Measurements from ENCODE around the gene MB21D2.
"Not testable (repeated sequence)": the region's sequence is repeated elsewhere in the genome, so short reads cannot be mapped to it uniquely, and the experiment has no call there.

MB21D2 gene, protein sequence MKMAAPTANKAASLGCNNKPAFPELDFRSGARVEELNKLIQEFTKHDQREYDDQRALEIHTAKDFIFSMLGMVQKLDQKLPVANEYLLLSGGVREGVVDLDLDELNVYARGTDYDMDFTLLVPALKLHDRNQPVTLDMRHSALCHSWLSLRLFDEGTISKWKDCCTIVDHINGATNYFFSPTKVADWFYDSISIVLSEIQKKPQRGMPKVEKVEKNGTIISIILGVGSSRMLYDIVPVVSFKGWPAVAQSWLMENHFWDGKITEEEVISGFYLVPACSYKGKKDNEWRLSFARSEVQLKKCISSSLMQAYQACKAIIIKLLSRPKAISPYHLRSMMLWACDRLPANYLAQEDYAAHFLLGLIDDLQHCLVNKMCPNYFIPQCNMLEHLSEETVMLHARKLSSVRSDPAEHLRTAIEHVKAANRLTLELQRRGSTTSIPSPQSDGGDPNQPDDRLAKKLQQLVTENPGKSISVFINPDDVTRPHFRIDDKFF

GRCh38 chr3:192917404-192918274, at the start of gene MB21D2:
Gene MB21D2, minus strand, starts transcription at chr3:192917856. Its CDS starts 16 bp downstream, at chr3:192917840.
- H2AFZ ChIP-seq (ENCODE audit: low read depth, low read length, severe bottlenecking) = no peak within 1 kb of the TSS
- no peaks in the 10 kb centered on the region for H3K79me2 ChIP-seq (ENCODE audit: insufficient read depth, low read length)
- H3K27me3 ChIP-seq (ENCODE audit: low read length) = no peaks in the 10 kb centered on the region
- H3K27ac ChIP-seq (ENCODE audit: low read depth, low read length) = no peak within 1 kb of the TSS
- TF ChIP-seq EZH2phosphoT487 (conservative IDR thresholded peaks at IDR 0.05; ENCODE audit: low read length) = no peak
- H4K20me1 ChIP-seq (ENCODE audit: low read depth, low read length) = no peaks in the 10 kb centered on the region
- H3K4me3 ChIP-seq (ENCODE audit: insufficient read depth, low read length, poor library complexity, severe bottlenecking) = no peak within 1 kb of the TSS
- no peaks in the 10 kb centered on the region for H3F3A ChIP-seq (ENCODE audit: insufficient read depth)
- H3K36me3 ChIP-seq (ENCODE audit: low read length) = no peaks in the 10 kb centered on the region
- no peaks in the 10 kb centered on the region for H3K9me2 ChIP-seq (replicated peaks; ENCODE audit: insufficient read depth, low read length)
- no peak within 1 kb of the TSS for H3K4me2 ChIP-seq (ENCODE audit: low read depth, low read length, poor library complexity, severe bottlenecking)
- no peak within 1 kb of the TSS for H3K9ac ChIP-seq (ENCODE audit: low read length)
- no peaks in the 10 kb centered on the region for H3K9me3 ChIP-seq (ENCODE audit: insufficient read depth, low read length)

GRCh38 chr3:192964959-192965719, 47.5 kb upstream of the MB21D2 start:
- not testable (repeated sequence) for H3K36me3 ChIP-seq (ENCODE audit: low read length); H3K9me2 ChIP-seq (replicated peaks; ENCODE audit: insufficient read depth, low read length); H3K27ac ChIP-seq (ENCODE audit: low read depth, low read length); H3K4me2 ChIP-seq (ENCODE audit: low read depth, low read length, poor library complexity, severe bottlenecking); H2AFZ ChIP-seq (ENCODE audit: low read depth, low read length, severe bottlenecking); H3K9ac ChIP-seq (ENCODE audit: low read length); H3F3A ChIP-seq (ENCODE audit: insufficient read depth); H4K20me1 ChIP-seq (ENCODE audit: low read depth, low read length); H3K27me3 ChIP-seq (ENCODE audit: low read length); H3K79me2 ChIP-seq (ENCODE audit: insufficient read depth, low read length); H3K4me3 ChIP-seq (ENCODE audit: insufficient read depth, low read length, poor library complexity, severe bottlenecking); H3K9me3 ChIP-seq (ENCODE audit: insufficient read depth, low read length)

DNA sequence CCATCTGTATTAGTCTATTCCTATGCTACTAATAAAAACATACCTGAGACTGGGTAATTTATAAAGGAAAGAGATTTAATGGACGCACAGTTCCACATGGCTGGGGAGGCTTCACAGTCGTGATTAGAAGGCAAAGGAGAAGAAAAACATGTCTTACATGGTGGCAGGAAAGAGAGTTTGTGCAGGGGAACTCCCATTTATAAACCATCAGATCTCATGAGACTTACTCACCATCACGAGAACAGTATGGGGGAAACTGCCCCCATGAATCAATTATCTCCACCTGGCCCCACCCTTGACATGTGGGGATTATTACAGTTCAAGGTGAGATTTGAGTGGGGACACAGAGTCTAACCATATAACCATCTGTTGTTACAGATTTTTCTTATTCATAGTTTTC, 42.1 kb upstream of the MB21D2 start:
- Histone ChIP-seq H3K9me3 (ENCODE audit: insufficient read depth, low read length) (no peaks in the 10 kb centered on the region), H3K9me2 (replicated peaks; ENCODE audit: insufficient read depth, low read length) (no peaks in the 10 kb centered on the region), H3K4me3 (ENCODE audit: insufficient read depth, low read length, poor library complexity, severe bottlenecking) (no peak overlapping the region), H2AFZ (ENCODE audit: low read depth, low read length, severe bottlenecking) (no peak overlapping the region), H3K4me2 (ENCODE audit: low read depth, low read length, poor library complexity, severe bottlenecking) (no peak overlapping the region), H4K20me1 (ENCODE audit: low read depth, low read length) (no peaks in the 10 kb centered on the region), H3K9ac (ENCODE audit: low read length) (no peak overlapping the region), H3K27ac (ENCODE audit: low read depth, low read length) (no peak overlapping the region), H3K36me3 (ENCODE audit: low read length) (no peaks in the 10 kb centered on the region), H3F3A (ENCODE audit: insufficient read depth) (no peaks in the 10 kb centered on the region), H3K79me2 (ENCODE audit: insufficient read depth, low read length) (no peaks in the 10 kb centered on the region), H3K27me3 (ENCODE audit: low read length) (no peaks in the 10 kb centered on the region)
- TF ChIP-seq, protein P1, sequence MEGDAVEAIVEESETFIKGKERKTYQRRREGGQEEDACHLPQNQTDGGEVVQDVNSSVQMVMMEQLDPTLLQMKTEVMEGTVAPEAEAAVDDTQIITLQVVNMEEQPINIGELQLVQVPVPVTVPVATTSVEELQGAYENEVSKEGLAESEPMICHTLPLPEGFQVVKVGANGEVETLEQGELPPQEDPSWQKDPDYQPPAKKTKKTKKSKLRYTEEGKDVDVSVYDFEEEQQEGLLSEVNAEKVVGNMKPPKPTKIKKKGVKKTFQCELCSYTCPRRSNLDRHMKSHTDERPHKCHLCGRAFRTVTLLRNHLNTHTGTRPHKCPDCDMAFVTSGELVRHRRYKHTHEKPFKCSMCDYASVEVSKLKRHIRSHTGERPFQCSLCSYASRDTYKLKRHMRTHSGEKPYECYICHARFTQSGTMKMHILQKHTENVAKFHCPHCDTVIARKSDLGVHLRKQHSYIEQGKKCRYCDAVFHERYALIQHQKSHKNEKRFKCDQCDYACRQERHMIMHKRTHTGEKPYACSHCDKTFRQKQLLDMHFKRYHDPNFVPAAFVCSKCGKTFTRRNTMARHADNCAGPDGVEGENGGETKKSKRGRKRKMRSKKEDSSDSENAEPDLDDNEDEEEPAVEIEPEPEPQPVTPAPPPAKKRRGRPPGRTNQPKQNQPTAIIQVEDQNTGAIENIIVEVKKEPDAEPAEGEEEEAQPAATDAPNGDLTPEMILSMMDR (IDR thresholded peaks at IDR 0.05; ENCODE audit: insufficient read depth, low read length, poor library complexity, severe bottlenecking) = no peak
- TF ChIP-seq EZH2phosphoT487 (conservative IDR thresholded peaks at IDR 0.05; ENCODE audit: low read length) = no peak

- H3K27ac ChIP-seq (ENCODE audit: low read depth, low read length) = no peak overlapping the region
- no peak overlapping the region for H3K4me2 ChIP-seq (ENCODE audit: low read depth, low read length, poor library complexity, severe bottlenecking)
- no peak overlapping the region for H3K4me3 ChIP-seq (ENCODE audit: insufficient read depth, low read length, poor library complexity, severe bottlenecking)
- no peaks in the 10 kb centered on the region for H3F3A ChIP-seq (ENCODE audit: insufficient read depth)
- no peaks in the 10 kb centered on the region for H3K79me2 ChIP-seq (ENCODE audit: insufficient read depth, low read length)
- no peaks in the 10 kb centered on the region for H4K20me1 ChIP-seq (ENCODE audit: low read depth, low read length)
- no peaks in the 10 kb centered on the region for H3K36me3 ChIP-seq (ENCODE audit: low read length)
- no peaks in the 10 kb centered on the region for H3K9me2 ChIP-seq (replicated peaks; ENCODE audit: insufficient read depth, low read length)
- no peak overlapping the region for H2AFZ ChIP-seq (ENCODE audit: low read depth, low read length, severe bottlenecking)
- no peak overlapping the region for H3K9ac ChIP-seq (ENCODE audit: low read length)
- TF ChIP-seq, protein P1 (IDR thresholded peaks at IDR 0.05; ENCODE audit: insufficient read depth, low read length, poor library complexity, severe bottlenecking) = no peak
- TF ChIP-seq EZH2phosphoT487 (conservative IDR thresholded peaks at IDR 0.05; ENCODE audit: low read length) = no peak
- H3K9me3 ChIP-seq (ENCODE audit: insufficient read depth, low read length) = no peaks in the 10 kb centered on the region
- no peaks in the 10 kb centered on the region for H3K27me3 ChIP-seq (ENCODE audit: low read length)
These were observed 40.7 kb upstream of the MB21D2 start for GRCh38 chr3:192958219-192958872.

Data from SU-DHL-6 (cell line).